Measurements from ENCODE around the gene PTPN5.

The PTPN5 gene

GRCh38 chr11:18772211-18772610 is 19.4 kb downstream of the PTPN5 start:
- no peak for DNase-seq

- DNase-seq, result no peak
Measured at GRCh38 chr11:18771266-18772035, 20.1 kb downstream of the PTPN5 start.

DNA sequence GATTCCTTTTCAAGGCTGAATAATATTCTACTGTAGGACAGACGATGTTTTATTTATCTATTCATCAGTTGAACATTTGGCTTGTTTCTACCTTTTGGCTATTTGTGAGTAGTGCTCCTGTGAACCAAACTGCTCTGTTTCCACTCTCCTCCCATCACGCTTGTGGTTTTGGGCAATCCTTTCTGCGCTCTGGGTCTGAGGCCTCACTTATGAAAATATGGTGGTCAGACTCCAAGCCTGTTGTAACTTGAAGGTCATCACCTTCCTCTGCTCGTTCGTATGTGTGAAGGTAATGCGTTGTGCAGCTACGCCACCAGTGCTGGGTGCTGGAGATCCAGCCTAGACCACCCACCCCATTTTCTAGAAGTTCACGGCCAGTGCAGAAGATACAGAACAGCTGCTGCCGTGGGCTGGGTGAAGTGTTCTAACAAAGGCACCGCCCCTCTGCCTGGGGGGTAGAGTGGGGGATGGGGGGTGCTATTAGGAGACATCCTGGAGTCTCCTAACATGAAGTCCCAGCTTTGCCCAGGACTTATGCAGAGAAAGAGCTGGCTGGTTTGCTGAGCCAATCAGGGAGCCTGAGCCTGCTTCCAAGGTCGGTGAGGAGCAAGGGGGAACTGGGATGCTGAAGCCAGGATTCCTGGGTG is 21.0 kb downstream of the PTPN5 start:
- DNase-seq, result no peak

- no peak for DNase-seq
Measured at GRCh38 chr11:18769802-18770456, 21.7 kb downstream of the PTPN5 start.

DNA sequence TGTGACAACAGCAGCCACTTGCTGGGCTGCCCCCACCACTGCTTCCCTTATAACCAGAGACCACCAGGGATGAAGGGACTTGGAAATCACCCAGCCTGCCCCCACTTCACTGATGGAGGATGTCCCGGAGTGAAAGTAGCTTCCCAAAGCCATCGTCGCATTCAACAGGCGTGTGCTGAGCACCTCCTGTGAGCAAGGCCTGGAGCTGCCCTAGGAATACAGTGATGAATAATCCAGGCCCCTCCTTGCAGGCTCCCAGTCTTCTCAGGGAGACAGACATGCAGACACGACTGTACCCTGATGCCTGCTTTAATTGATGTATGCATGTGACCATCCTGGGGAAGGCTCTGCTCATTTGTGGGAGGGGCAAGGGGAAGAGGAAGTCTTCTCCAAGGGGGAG is 22.6 kb downstream of the PTPN5 start:
- no peak for DNase-seq

- DNase-seq, result no peak
Measured at GRCh38 chr11:18768472-18768901, 23.1 kb downstream of the PTPN5 start.

- DNase-seq, result no peak
Measured at GRCh38 chr11:18766015-18766414, 25.6 kb downstream of the PTPN5 start.

DNA sequence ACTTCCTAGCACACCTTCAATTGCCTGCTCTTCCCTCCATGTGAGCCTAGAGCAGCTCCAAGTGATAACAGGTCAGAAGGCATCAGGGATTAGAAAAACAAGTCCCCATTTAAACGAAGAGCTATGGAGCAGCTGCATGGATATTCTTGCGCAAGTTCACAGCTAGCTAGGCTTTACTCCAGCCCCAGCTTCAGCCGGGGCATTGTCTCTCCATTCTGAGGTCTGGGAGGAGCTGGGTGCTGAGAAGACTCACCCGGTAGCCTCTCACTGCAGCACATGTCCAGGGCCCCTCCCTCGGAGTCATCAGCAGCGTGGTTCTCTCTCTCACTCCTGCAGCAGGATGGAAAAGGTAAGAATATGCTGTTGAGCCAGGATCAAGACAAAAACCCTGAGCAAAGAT is 26.0 kb downstream of the PTPN5 start:
- no peak for DNase-seq

- no peak for DNase-seq
Measured at GRCh38 chr11:18761741-18762140, 29.9 kb downstream of the PTPN5 start.

GRCh38 chr11:18761144-18761543 is 30.5 kb downstream of the PTPN5 start:
- DNase-seq, result no peak

DNA sequence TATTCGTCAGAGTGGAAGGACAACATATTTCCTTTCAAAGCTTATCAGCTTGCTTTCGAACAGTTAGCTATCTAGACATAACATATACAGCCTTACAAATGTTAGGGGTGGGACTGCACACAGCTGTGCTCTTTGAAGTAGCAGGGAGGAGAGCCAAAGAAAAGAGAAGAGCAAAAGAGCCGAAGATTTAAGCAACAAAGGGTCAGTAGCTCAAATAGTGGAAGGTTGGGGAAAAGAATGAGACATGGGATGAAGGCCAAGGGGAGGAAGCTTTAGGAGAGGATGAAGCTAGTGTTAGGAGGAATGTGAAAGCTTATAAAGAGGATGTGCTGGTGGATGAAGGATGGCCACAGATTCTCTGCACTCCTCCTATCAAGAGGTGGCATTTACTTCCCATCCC is 33.8 kb downstream of the PTPN5 start:
- no peak for DNase-seq

DNA sequence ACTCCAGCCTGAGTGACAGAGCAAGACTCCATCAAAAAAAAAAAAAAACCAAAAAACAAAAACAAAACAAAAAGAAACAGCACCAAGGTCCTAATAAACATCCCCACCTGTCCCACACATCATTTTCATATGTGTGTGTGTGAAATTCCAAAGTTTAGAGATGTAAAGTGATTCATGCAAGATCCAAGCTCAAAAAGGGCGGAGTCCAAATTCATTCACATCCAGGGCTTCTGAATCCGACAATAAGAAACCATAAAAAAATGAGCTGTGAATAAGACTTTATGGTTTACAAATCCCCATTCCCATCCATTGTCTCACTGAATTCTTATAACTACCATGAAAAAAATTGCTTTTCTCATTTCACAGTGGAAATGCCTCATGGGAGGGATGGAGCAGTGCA is 34.7 kb downstream of the PTPN5 start:
- no peak for DNase-seq

DNA sequence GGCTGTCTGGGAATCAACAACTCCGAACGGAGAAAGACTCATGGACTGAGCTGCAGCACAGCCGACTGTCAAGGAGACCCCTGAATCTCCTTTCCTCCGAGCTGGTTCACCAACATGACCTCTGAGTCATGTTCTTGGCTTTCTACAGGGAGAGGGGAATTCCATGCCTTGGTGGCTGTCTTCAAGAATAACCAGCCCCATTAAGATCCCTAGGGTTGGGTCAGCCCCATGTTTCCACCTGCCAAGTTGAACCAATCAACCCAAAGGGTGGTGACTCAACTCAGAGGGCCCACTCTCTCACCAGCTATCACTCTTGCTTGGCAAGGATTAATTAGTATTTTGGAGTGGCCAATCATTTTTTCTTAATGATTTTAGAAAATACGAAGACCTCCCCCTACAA is 37.3 kb downstream of the PTPN5 start:
- DNase-seq, result no peak

- no peak for DNase-seq
Measured at GRCh38 chr11:18752502-18752901, 39.1 kb downstream of the PTPN5 start.

GRCh38 chr11:18750944-18751343 is 40.7 kb downstream of the PTPN5 start:
- no peak for DNase-seq

DNA sequence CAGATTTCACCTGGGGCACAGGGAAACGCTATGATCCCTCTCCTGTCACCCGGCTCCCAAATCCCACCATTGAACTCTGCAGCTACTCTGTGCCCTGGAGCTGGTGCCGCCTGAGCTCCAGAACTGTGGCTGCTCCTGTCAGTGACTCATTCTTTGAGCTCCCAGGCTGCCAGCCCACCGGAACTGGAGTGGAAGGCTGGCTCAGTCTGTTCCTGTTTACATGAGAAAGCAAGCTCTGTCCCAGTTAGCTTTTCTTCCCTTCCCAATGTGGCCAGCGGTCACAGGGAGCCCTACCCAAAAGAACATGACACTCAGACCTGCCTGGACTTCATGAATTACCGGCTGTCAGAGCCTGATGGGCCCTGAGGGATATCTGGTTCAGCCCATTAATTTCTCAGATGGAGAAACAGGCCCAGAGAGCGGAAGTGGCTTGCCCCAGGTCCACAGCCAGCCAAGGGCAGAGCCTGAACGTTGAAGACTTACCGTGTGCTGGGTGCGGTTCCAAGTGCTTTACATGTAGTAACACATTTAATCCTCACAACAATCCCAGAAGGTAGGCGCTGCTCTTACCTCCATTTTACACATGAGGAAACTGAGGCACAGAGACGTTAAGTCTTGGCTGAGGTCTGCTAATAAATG is 41.8 kb downstream of the PTPN5 start:
- no peak for DNase-seq

- no peak for DNase-seq
Measured at GRCh38 chr11:18748766-18749365, 42.7 kb downstream of the PTPN5 start.

- DNase-seq, result no peak
Measured at GRCh38 chr11:18745251-18745650, 46.3 kb downstream of the PTPN5 start.

DNA sequence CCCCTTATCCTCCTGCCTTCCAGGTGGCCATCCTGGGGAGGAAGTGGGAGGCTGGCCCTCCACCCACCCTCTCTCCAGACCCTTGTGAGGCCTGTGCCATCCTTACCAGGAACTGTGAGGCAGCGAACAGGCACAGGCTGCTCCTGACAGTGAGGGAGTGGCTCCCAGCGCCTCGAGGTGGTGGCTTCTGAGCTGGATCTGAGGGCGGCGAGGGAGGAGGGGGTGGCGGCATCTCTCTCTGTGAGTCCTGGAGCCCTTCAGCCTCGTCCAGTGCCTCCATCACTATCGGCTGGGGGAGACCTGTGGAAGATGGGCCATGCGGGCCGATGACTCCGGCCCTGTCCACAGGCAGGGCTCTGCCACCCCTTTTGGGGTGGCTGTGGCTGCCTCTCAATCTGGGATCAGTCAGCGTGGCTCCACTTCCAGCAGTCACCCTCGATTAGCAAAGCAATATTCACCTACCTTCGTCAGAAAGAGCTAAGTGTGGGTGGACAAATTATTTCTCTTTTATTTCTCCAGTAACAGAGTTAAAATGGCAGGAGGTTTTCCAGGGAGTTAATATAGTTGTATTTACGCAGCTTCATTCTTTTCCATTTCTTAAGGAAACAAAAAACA is 47.6 kb downstream of the PTPN5 start:
- DNase-seq, result no peak

- DNase-seq, result no peak
Measured at GRCh38 chr11:18743365-18743764, 48.2 kb downstream of the PTPN5 start.

GRCh38 chr11:18741783-18742182 is 49.8 kb downstream of the PTPN5 start:
- no peak for DNase-seq

DNA sequence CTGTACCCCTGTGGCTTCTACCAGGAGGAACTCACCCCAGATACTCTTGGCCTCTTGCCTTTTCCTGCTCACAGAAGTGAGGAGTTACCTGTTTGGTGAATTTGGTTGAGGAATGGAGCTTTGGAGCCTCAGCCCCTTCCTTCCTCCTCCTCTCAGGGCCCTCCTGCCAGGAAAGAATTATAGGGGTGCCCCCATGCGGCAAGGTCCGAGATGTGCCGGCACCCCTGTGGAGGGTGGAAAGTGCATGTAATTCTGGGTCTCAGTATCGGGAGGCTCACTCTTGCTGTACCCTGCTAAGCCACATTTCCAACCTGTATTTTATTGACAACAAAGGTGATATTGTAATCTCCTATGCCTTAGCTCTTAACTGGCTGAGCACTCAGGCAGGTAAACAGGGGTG is 51.9 kb downstream of the PTPN5 start:
- no peak for DNase-seq

DNA sequence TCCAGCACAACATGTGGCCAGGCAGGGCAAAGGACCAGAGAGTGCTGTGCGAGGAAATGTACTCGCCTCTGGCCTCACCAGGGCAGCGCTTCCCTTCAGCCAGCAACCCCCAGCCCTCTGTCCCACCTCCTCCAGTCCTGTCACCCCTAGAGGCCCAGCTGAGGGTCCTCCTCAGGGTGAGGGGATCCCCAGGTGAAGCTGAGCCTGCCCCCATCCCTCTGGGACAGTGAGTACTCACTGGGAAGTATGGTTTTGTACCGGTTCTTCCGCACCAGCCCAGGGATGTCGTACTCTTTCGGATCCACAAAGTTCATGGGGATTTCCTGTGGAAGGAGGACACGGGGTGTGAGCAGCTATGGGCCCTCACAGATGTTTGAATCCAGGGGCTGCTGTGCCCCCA is 54.0 kb downstream of the PTPN5 start:
- DNase-seq, result no peak

Measured in NCI-H1930 (cell line).